HL-60 (cell line): ENCODE measurements around the gene SLC43A1.

Experiments used
- CTCF ChIP-seq: IDR thresholded peaks from one replicate; pipeline ENCODE4 v1.5.1; 2011; ENCODE audit warnings: low read length, control low read depth, inconsistent platforms; ENCODE audit not compliant: insufficient read depth
- POLR2AphosphoS5 ChIP-seq: IDR thresholded peaks from 2 replicates; pipeline ENCODE4 v1.6.1; 2012; ENCODE audit warnings: low read depth

GRCh38 chr11:57475191-57475590, 40.3 kb downstream of the SLC43A1 start:
- TF ChIP-seq CTCF (no peak), POLR2AphosphoS5 (no peak)
